ENCODE results near the gene GSTP1. TPM values are rescaled to one million over a fixed set of nuclear protein-coding genes. Genes with fewer than 3 reads are reported as not detected.

The GSTP1 gene
- total RNA-seq, 1 experiment from 2014 or later, result 838 TPM

DNA sequence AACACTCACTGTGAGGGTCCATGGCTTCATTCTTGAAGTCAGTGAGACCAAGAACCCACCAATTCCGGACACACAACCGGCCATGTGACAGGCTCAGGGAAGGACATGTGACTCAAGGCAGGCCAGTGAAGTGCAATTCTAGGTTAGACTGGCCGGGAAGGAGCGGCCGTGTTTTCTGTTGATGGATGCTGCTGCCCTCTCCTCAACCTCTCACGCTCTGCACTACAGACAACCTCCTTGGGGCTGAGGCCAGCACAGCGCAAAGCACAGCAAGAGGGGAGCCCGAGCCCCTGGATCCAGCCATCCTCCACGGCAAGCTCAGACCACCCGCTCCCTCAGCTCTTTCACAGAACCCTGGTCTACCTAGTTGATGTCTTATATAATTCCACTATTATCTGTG, 43.4 kb downstream of the GSTP1 start:
- intact Hi-C loops (cut with micrococcal nuclease; ENCODE audit: unreplicated experiment), result no loop called here
- no peaks in the 10 kb centered on the region for H3K4me1 Mint-ChIP-seq (ENCODE audit: low read depth, unreplicated experiment)
- no peak overlapping the region for H3K4me3 Mint-ChIP-seq (ENCODE audit: low read depth, unreplicated experiment)
- no peaks in the 10 kb centered on the region for H3K27me3 Mint-ChIP-seq (ENCODE audit: unreplicated experiment)
- CTCF ChIA-PET, result no interaction called here
- no peak for DNase-seq
- no peak overlapping the region for H3K27ac Mint-ChIP-seq (ENCODE audit: unreplicated experiment)
- H3K36me3 Mint-ChIP-seq (ENCODE audit: insufficient read depth, unreplicated experiment), result peaks cover 11% of the 10 kb centered on the region
- BruUV-seq (replicated peaks), result no TSS peak
- no peaks in the 10 kb centered on the region for H3K9me3 Mint-ChIP-seq (ENCODE audit: low read depth, unreplicated experiment)
- TF ChIP-seq, protein P1, sequence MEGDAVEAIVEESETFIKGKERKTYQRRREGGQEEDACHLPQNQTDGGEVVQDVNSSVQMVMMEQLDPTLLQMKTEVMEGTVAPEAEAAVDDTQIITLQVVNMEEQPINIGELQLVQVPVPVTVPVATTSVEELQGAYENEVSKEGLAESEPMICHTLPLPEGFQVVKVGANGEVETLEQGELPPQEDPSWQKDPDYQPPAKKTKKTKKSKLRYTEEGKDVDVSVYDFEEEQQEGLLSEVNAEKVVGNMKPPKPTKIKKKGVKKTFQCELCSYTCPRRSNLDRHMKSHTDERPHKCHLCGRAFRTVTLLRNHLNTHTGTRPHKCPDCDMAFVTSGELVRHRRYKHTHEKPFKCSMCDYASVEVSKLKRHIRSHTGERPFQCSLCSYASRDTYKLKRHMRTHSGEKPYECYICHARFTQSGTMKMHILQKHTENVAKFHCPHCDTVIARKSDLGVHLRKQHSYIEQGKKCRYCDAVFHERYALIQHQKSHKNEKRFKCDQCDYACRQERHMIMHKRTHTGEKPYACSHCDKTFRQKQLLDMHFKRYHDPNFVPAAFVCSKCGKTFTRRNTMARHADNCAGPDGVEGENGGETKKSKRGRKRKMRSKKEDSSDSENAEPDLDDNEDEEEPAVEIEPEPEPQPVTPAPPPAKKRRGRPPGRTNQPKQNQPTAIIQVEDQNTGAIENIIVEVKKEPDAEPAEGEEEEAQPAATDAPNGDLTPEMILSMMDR (IDR thresholded peaks at IDR 0.05; ENCODE audit: unreplicated experiment), result no peak

DNA sequence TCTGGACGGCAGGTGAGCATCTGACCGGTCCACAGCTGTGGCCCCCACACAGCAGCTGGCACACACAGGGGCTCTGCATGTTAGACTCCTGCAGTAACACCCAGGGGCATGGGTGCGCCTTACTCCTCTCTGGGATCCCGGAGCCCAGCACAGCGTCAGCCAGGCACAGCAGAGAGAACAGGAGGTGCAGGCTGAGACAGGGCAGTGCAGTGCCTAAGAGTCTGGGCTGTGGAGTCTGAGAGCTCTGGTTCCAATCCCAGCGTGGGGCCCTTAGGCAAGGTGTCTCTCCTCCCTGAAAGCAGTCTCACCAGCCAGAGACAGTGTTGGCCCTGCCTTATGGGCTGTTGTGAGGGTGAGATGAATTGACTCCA, 43.8 kb downstream of the GSTP1 start:
- BruUV-seq (replicated peaks), result no TSS peak
- no peaks in the 10 kb centered on the region for H3K9me3 Mint-ChIP-seq (ENCODE audit: low read depth, unreplicated experiment)
- H3K4me1 Mint-ChIP-seq (ENCODE audit: low read depth, unreplicated experiment), result no peaks in the 10 kb centered on the region
- CTCF ChIA-PET, result interaction anchor here (0.6 to 1.2 kb wide), 2 partner anchors 13 to 63 kb away, joined by 3 to 6 read pairs; no protein-coding TSS in a partner anchor
- no peak overlapping the region for H3K4me3 Mint-ChIP-seq (ENCODE audit: low read depth, unreplicated experiment)
- no peak overlapping the region for H3K27ac Mint-ChIP-seq (ENCODE audit: unreplicated experiment)
- intact Hi-C loops (cut with micrococcal nuclease; ENCODE audit: unreplicated experiment), result no loop called here
- peaks cover 11% of the 10 kb centered on the region for H3K36me3 Mint-ChIP-seq (ENCODE audit: insufficient read depth, unreplicated experiment)
- TF ChIP-seq, protein P1 (IDR thresholded peaks at IDR 0.05; ENCODE audit: unreplicated experiment), result no peak
- H3K27me3 Mint-ChIP-seq (ENCODE audit: unreplicated experiment), result no peaks in the 10 kb centered on the region
- no peak for DNase-seq

DNA sequence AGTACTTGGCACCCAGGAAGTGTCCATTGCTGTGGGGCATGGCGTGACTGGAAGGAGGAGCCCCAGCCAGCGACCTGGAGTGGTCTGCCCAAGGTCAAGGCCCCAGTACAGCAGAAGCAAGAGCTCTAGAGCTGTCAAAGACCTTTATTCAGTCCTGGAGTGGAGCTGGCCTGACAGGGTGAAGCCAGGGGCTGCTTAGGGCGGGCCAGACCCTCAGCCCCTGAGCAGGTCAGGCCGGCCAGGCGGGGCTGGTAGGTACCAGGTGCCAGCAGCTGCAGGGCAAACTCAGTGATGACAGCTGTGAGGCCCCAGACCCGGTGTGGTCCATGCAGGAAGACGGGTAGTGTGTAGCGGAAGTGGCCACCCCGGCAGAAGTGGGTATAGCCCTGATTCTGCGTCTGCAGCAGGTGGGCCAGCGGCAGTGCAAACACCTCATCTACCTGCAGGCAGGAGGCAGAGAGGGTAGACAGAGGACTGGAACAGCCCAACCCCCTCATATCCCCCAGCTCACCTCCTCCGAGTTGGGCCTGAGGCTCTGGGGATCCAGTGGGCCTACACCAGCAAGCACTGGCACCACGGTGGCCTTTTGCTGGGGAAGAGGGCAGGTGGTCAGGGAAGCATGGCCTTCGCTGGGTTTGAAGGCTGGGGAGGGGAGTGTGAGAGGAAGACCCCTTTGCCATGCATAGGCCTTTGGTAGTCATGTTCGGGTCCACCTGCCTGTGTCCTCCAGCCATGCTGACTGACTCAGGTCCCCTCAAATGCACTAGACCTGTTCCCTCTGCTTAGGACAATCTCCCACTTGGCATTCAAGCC, 44.4 kb downstream of the GSTP1 start:
- H3K36me3 Mint-ChIP-seq (ENCODE audit: insufficient read depth, unreplicated experiment), result peaks cover 11% of the 10 kb centered on the region
- H3K4me3 Mint-ChIP-seq (ENCODE audit: low read depth, unreplicated experiment), result no peak overlapping the region
- CTCF ChIA-PET, result interaction anchor here (0.6 to 1.6 kb wide), 4 partner anchors 14 to 152 kb away, joined by 3 to 17 read pairs (median 4); no protein-coding TSS in a partner anchor
- no peak for DNase-seq
- no peaks in the 10 kb centered on the region for H3K9me3 Mint-ChIP-seq (ENCODE audit: low read depth, unreplicated experiment)
- BruUV-seq (replicated peaks), result no TSS peak
- H3K27me3 Mint-ChIP-seq (ENCODE audit: unreplicated experiment), result no peaks in the 10 kb centered on the region
- H3K27ac Mint-ChIP-seq (ENCODE audit: unreplicated experiment), result no peak overlapping the region
- intact Hi-C loops (cut with micrococcal nuclease; ENCODE audit: unreplicated experiment), result no loop called here
- TF ChIP-seq, protein P1 (IDR thresholded peaks at IDR 0.05; ENCODE audit: unreplicated experiment), result no peak
- no peaks in the 10 kb centered on the region for H3K4me1 Mint-ChIP-seq (ENCODE audit: low read depth, unreplicated experiment)

DNA sequence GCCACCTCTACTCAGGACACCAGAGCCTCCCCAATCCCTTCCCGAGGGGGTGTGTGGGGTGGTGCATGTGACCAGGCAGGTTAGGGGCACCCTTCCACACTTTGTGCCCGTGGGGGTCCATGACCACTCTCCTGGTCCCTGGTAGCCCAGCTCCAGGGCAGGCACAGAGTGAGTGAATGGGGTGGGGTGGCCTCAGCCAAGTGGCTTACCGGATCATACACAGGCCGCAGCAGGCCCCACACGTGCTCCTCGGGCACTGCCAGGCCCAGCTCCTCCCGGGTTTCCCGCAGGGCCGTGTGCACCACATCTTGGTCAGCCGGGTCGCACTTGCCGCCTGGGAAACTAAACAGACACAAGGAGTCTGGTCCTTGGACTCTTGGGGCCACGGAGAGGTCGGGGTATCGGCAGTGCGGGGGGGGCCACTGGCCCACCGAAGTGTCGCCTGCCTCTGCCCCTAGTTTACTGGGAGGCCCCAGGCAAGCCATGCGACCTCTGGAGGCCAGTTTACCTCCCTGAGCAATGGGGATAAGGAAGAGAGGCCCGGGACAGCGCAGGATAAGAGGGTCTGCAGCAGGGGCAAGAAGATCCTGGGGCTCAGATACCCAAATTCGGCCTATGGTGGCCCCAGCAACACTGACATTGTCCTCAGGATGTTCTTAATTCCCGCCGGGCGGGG, 45.2 kb downstream of the GSTP1 start:
- peak overlapping the region; percentile 71 for H3K4me3 Mint-ChIP-seq (ENCODE audit: low read depth, unreplicated experiment)
- BruUV-seq (replicated peaks), result TSS peak; percentile 37
- intact Hi-C loops (cut with micrococcal nuclease; ENCODE audit: unreplicated experiment), result no loop called here
- no peak overlapping the region for H3K27ac Mint-ChIP-seq (ENCODE audit: unreplicated experiment)
- CTCF ChIA-PET, result interaction anchor here (0.7 to 2.8 kb wide), 11 partner anchors 15 to 283 kb away, joined by 3 to 17 read pairs (median 5); partner anchors contain the start of genes GSTP1 and PPP1CA
- no peak for DNase-seq
- no peaks in the 10 kb centered on the region for H3K27me3 Mint-ChIP-seq (ENCODE audit: unreplicated experiment)
- H3K9me3 Mint-ChIP-seq (ENCODE audit: low read depth, unreplicated experiment), result no peaks in the 10 kb centered on the region
- peaks cover 11% of the 10 kb centered on the region for H3K36me3 Mint-ChIP-seq (ENCODE audit: insufficient read depth, unreplicated experiment)
- no peaks in the 10 kb centered on the region for H3K4me1 Mint-ChIP-seq (ENCODE audit: low read depth, unreplicated experiment)
- TF ChIP-seq, protein P1 (IDR thresholded peaks at IDR 0.05; ENCODE audit: unreplicated experiment), result no peak
